ENCODE measurements around the gene OPTC. TPM values are rescaled to one million over a fixed set of nuclear protein-coding genes. Genes with fewer than 3 reads are reported as not detected.

Gene OPTC
- total RNA-seq, 2 experiments from 2014 or later, result not detected

DNA sequence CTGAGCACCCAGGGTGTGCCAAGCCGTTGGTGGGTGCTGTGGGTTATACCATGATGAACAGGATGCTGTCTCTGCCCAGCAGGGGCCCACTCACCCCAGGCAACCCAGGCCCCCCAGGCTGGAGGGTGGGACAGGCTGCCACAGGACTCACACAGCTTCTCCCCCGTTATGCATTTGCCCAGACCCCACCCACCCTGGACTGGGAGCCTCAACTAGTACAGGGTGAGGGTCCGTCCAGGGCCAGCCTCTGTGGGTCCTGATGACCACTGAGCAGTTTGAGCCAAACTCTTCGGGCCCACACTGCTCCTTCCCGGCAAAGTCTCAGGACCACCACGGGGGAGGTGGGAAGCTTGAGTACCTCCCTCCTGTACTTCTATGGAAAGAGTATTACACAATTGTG is 22.1 kb upstream of the OPTC start:
- CTCF ChIA-PET, result interaction anchor here (1.7 kb wide), 1 partner anchor 33 kb away, joined by 4 read pairs; no protein-coding TSS in a partner anchor
- no peak for DNase-seq
- no peak overlapping the region for H3K4me3 Mint-ChIP-seq
- H3K9me3 Mint-ChIP-seq (ENCODE audit: low read depth), result no peaks in the 10 kb centered on the region
- H3K36me3 Mint-ChIP-seq, result no peaks in the 10 kb centered on the region
- no peak for ATAC-seq
- no peak overlapping the region for H3K27ac Mint-ChIP-seq
- H3K27me3 Mint-ChIP-seq, result peaks cover 60% of the 10 kb centered on the region
- H3K4me1 Mint-ChIP-seq, result no peaks in the 10 kb centered on the region

GRCh38 chr1:203473281-203473680 is 20.7 kb upstream of the OPTC start:
- ATAC-seq, result no peak
- Mint-ChIP-seq H3K27me3 (peaks cover 66% of the 10 kb centered on the region), H3K4me1 (peaks cover 7% of the 10 kb centered on the region), H3K9me3 (ENCODE audit: low read depth) (no peaks in the 10 kb centered on the region), H3K27ac (no peak overlapping the region), H3K4me3 (no peak overlapping the region), H3K36me3 (no peaks in the 10 kb centered on the region)
- CTCF ChIA-PET, result interaction anchor here (1.7 kb wide), 1 partner anchor 31 kb away, joined by 4 read pairs; no protein-coding TSS in a partner anchor
- DNase-seq, result no peak

DNA sequence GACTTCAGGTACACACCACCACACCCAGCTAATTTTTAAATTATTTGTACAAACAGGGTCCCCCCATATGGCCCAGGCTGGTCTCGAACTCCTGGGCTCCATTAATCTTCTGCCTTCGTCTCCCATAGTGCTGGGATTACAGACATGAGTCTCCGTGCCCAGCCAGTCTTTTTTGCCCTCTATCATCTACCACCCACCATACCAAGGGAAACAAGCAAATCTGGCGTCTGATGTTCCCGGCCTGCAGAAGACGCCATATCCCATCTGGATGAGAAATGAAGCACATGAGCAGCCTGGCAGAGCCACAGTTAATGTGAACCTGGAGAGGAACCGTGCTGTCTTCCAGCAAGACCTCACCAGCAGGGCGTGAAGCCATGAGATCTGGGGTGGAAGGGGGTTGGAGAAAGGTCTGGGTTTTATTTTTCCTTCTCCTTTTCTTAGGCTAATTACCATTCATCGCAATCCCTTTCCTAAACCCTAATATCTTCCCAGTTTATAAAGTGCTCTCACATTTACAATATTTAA is 20.1 kb upstream of the OPTC start:
- Mint-ChIP-seq H3K4me3 (no peak overlapping the region), H3K27me3 (peaks cover 62% of the 10 kb centered on the region), H3K27ac (no peak overlapping the region), H3K36me3 (no peaks in the 10 kb centered on the region), H3K4me1 (peaks cover 7% of the 10 kb centered on the region), H3K9me3 (ENCODE audit: low read depth) (no peaks in the 10 kb centered on the region)
- DNase-seq (no peak), ATAC-seq (no peak)
- CTCF ChIA-PET, result interaction anchor here (1.4 kb wide), 1 partner anchor 13 kb away, joined by 4 read pairs; no protein-coding TSS in a partner anchor

- no peak for DNase-seq
- ATAC-seq, result no peak
Observed at GRCh38 chr1:203475012-203475981, 18.7 kb upstream of the OPTC start, which contains the start of gene PRELP. Gene PRELP, plus strand, starts transcription at chr1:203475806. Its CDS starts 7,379 bp downstream, at chr1:203483185.

GRCh38 chr1:203476216-203476814 is 17.6 kb upstream of the OPTC start:
- ATAC-seq (no peak), DNase-seq (no peak)
- Mint-ChIP-seq H3K27me3 (peaks cover 49% of the 10 kb centered on the region), H3K9me3 (ENCODE audit: low read depth) (no peaks in the 10 kb centered on the region), H3K4me3 (no peak overlapping the region), H3K27ac (no peak overlapping the region), H3K36me3 (no peaks in the 10 kb centered on the region), H3K4me1 (peaks cover 7% of the 10 kb centered on the region)
- CTCF ChIA-PET, result interaction anchor here (0.6 to 3.7 kb wide), 7 partner anchors 9 to 209 kb away, joined by 3 to 35 read pairs (median 5); no protein-coding TSS in a partner anchor

More at GRCh38 chr1:203475012-203475981, 18.7 kb upstream of the OPTC start, which contains the start of gene PRELP:
- Mint-ChIP-seq H3K36me3 (no peaks in the 10 kb centered on the region), H3K9me3 (ENCODE audit: low read depth) (no peaks in the 10 kb centered on the region), H3K4me3 (no peak within 1 kb of the TSS), H3K4me1 (peaks cover 7% of the 10 kb centered on the region), H3K27me3 (peaks cover 54% of the 10 kb centered on the region), H3K27ac (no peak within 1 kb of the TSS)
- CTCF ChIA-PET, result interaction anchor here (1.0 to 3.7 kb wide), 6 partner anchors 12 to 208 kb away, joined by 3 to 35 read pairs (median 5); no protein-coding TSS in a partner anchor

DNA sequence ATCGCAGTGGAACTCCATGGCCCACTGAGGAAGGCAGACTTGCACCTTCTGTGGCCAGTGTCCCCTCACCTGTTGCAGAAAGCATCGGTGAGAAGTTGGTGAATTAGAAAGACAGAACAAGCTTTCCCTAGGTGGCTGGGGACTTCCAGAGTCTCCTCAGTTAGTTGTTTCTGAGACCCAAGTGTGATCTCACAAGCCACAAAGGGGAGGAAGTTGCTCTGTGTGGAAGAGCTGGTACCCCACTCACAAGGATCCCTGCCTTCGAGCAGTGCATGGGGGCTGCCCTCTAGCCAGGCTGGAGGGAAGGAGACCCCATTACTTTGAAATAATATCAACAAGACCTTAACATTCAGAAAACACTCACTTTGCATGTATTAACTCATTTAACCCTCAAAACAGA is 16.2 kb upstream of the OPTC start:
- no peak overlapping the region for H3K27ac Mint-ChIP-seq
- no peak overlapping the region for H3K4me3 Mint-ChIP-seq
- CTCF ChIA-PET, result interaction anchor here (1.3 to 3.7 kb wide), 7 partner anchors 10 to 211 kb away, joined by 3 to 35 read pairs (median 6); no protein-coding TSS in a partner anchor
- peaks cover 40% of the 10 kb centered on the region for H3K27me3 Mint-ChIP-seq
- H3K4me1 Mint-ChIP-seq, result peaks cover 7% of the 10 kb centered on the region
- ATAC-seq (no peak), DNase-seq (no peak)
- no peaks in the 10 kb centered on the region for H3K9me3 Mint-ChIP-seq (ENCODE audit: low read depth)
- no peaks in the 10 kb centered on the region for H3K36me3 Mint-ChIP-seq

DNA sequence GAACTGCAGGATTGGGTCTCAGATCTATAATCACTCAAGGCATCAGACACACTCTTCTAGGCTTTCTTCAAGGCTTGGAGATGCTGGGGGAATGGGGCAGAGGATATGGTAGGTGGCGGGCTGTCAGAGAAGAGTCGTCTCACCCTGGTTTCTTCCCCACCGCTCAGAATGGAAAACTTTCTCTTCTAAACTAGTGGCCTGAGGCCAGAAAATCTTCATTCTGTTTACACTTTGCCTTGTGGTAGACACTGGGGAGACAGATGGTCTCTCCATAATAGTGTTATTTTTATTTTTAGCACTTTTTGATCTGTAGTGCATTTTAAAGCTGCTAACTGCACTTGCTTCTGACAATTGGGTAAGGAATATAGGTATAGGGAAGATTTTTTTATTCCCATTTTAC is 15.7 kb upstream of the OPTC start:
- peaks cover 7% of the 10 kb centered on the region for H3K4me1 Mint-ChIP-seq
- CTCF ChIA-PET, result interaction anchor here (1.3 to 3.7 kb wide), 6 partner anchors 9 to 211 kb away, joined by 3 to 35 read pairs (median 6); no protein-coding TSS in a partner anchor

GRCh38 chr1:203478986-203479385 is 15.0 kb upstream of the OPTC start:
- Mint-ChIP-seq H3K4me1 (peaks cover 7% of the 10 kb centered on the region), H3K36me3 (no peaks in the 10 kb centered on the region), H3K27ac (no peak overlapping the region), H3K9me3 (ENCODE audit: low read depth) (no peaks in the 10 kb centered on the region), H3K4me3 (no peak overlapping the region), H3K27me3 (peaks cover 30% of the 10 kb centered on the region)
- CTCF ChIA-PET, result interaction anchor here (0.6 to 3.7 kb wide), 4 partner anchors 9 to 141 kb away, joined by 4 to 35 read pairs (median 4); no protein-coding TSS in a partner anchor
- DNase-seq, result no peak
- ATAC-seq, result no peak

More for the DNA sequence above, 15.7 kb upstream of the OPTC start:
- no peak overlapping the region for H3K27ac Mint-ChIP-seq
- no peaks in the 10 kb centered on the region for H3K9me3 Mint-ChIP-seq (ENCODE audit: low read depth)
- no peak for ATAC-seq
- no peaks in the 10 kb centered on the region for H3K36me3 Mint-ChIP-seq
- DNase-seq, result no peak
- no peak overlapping the region for H3K4me3 Mint-ChIP-seq
- H3K27me3 Mint-ChIP-seq, result peaks cover 38% of the 10 kb centered on the region

GRCh38 chr1:203479646-203480045 is 14.3 kb upstream of the OPTC start:
- peaks cover 27% of the 10 kb centered on the region for H3K27me3 Mint-ChIP-seq
- no peak overlapping the region for H3K4me3 Mint-ChIP-seq
- no peaks in the 10 kb centered on the region for H3K9me3 Mint-ChIP-seq (ENCODE audit: low read depth)
- ATAC-seq, result no peak
- no peaks in the 10 kb centered on the region for H3K36me3 Mint-ChIP-seq
- H3K4me1 Mint-ChIP-seq, result peaks cover 7% of the 10 kb centered on the region
- CTCF ChIA-PET, result interaction anchor here (0.6 to 2.0 kb wide), 3 partner anchors 142 to 212 kb away, joined by 4 to 8 read pairs (median 4); no protein-coding TSS in a partner anchor
- H3K27ac Mint-ChIP-seq, result no peak overlapping the region
- no peak for DNase-seq

DNA sequence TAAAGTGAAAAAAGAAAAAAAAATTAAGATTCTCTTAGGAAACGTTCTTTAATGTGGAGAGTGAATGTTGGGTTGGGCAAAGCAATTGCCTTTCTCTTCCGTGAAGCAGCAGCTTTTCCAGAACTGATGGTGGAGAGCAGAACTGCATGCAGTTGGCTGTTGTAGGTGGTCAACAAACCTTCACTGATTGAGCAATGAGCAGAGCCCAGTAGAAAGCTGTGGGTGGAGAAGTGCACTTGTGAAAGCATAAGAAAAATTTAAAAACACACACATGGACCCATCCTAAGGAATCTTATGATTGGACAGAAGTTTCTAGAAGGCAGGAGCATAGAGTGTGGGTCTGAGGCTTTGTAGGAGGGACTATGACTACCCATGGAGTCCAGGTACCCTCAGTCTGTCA is 13.9 kb upstream of the OPTC start:
- Mint-ChIP-seq H3K9me3 (ENCODE audit: low read depth) (no peaks in the 10 kb centered on the region), H3K4me1 (peaks cover 7% of the 10 kb centered on the region), H3K36me3 (no peaks in the 10 kb centered on the region), H3K27me3 (peaks cover 24% of the 10 kb centered on the region), H3K4me3 (no peak overlapping the region), H3K27ac (no peak overlapping the region)
- ATAC-seq, result no peak
- no peak for DNase-seq
- CTCF ChIA-PET, result interaction anchor here (1.2 to 2.0 kb wide), 2 partner anchors 210 to 213 kb away, joined by 4 to 8 read pairs; no protein-coding TSS in a partner anchor

DNA sequence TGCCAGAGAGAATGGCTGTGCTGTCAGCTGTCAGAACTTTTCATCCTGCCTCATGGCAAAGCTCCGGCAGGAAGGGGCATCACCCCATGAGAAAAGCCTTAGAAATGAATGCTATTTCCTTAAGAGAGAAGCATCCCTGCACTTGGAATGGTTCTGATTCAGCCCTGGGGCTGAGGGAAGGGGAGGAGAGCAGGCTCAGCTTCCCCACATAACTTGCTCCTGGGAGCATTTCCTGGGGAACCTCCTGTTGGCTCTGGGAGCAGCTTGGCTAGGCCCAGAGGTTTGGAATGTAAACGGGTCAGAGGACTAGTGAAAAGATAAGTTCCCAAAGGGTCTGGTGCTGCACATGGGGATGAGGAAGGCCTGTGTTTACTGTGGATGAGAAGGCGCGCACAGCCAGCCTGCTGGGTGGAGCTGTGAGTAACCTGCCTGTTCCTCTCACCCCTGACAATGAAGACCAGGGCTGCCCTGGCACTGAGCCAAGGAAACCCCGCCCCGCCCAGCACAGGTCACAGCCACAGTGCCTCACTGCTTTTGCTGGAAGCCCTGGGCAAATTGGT is 13.3 kb upstream of the OPTC start:
- CTCF ChIA-PET, result interaction anchor here (1.2 to 2.0 kb wide), 2 partner anchors 211 to 213 kb away, joined by 4 to 8 read pairs; no protein-coding TSS in a partner anchor
- Mint-ChIP-seq H3K27me3 (peaks cover 21% of the 10 kb centered on the region), H3K4me3 (no peak overlapping the region), H3K9me3 (ENCODE audit: low read depth) (no peaks in the 10 kb centered on the region), H3K27ac (no peak overlapping the region), H3K36me3 (no peaks in the 10 kb centered on the region), H3K4me1 (peaks cover 7% of the 10 kb centered on the region)
- ATAC-seq, result peak; percentile 57
- peak; percentile 68 for DNase-seq

- H3K4me1 Mint-ChIP-seq, result peaks cover 7% of the 10 kb centered on the region
- no peak for ATAC-seq
- H3K27ac Mint-ChIP-seq, result no peak overlapping the region
Observed at GRCh38 chr1:203481196-203481595, 12.8 kb upstream of the OPTC start.

More at GRCh38 chr1:203481196-203481595, 12.8 kb upstream of the OPTC start:
- H3K36me3 Mint-ChIP-seq, result no peaks in the 10 kb centered on the region
- CTCF ChIA-PET, result interaction anchor here (2.0 kb wide), 1 partner anchor 214 kb away, joined by 8 read pairs; no protein-coding TSS in a partner anchor
- H3K27me3 Mint-ChIP-seq, result peaks cover 15% of the 10 kb centered on the region
- no peak overlapping the region for H3K4me3 Mint-ChIP-seq
- H3K9me3 Mint-ChIP-seq (ENCODE audit: low read depth), result no peaks in the 10 kb centered on the region
- DNase-seq, result no peak

All from activated CD8-positive, alpha-beta memory T cell treated with anti-CD3 and anti-CD28 coated beads, Interleukin-2, amount 10 ng/mL, durations not matched to agents 7 days and 5 days (primary cell).